Measurements from ENCODE around the gene BAX. TPM values are rescaled to one million over a fixed set of nuclear protein-coding genes. Genes with fewer than 3 reads are reported as not detected.

Gene BAX
- total RNA-seq, 2 experiments from 2014 or later = 310 to 324 TPM

- Mint-ChIP-seq H3K4me3 (peak overlapping the region; percentile 92), H3K4me1 (peaks cover 41% of the 10 kb centered on the region), H3K27me3 (no peaks in the 10 kb centered on the region), H3K36me3 (ENCODE audit: low read depth) (peaks cover 8% of the 10 kb centered on the region), H3K27ac (peak overlapping the region; percentile 97), H3K9me3 (no peaks in the 10 kb centered on the region)
- CTCF ChIA-PET = interaction anchor here (0.7 to 3.3 kb wide), 33 partner anchors 8 to 340 kb away, joined by 3 to 89 read pairs (median 4); partner anchors contain the start of genes BAX, CGB8, DHDH and PPP1R15A
- POLR2A ChIA-PET = interaction anchor here (0.7 to 1.1 kb wide), 2 partner anchors 27 to 122 kb away, joined by 3 to 4 read pairs; partner anchors contain the start of gene PPP1R15A
- DNase-seq = no peak
Measured at GRCh38 chr19:48994035-48994386, 39.3 kb downstream of the BAX start.

- CTCF ChIA-PET = interaction anchor here (0.6 to 1.9 kb wide), 8 partner anchors 8 to 100 kb away, joined by 3 to 8 read pairs (median 3); no protein-coding TSS in a partner anchor
- no peaks in the 10 kb centered on the region for H3K9me3 Mint-ChIP-seq
- peaks cover 8% of the 10 kb centered on the region for H3K36me3 Mint-ChIP-seq (ENCODE audit: low read depth)
- POLR2A ChIA-PET = no interaction called here
- DNase-seq = peak; percentile 74
- no peak overlapping the region for H3K27ac Mint-ChIP-seq
- H3K4me1 Mint-ChIP-seq = peaks cover 31% of the 10 kb centered on the region
- no peaks in the 10 kb centered on the region for H3K27me3 Mint-ChIP-seq
- no peak overlapping the region for H3K4me3 Mint-ChIP-seq
Measured at GRCh38 chr19:48997972-48998371, 43.3 kb downstream of the BAX start.

GRCh38 chr19:48999481-49000325 is 45.0 kb downstream of the BAX start:
- Mint-ChIP-seq H3K36me3 (ENCODE audit: low read depth) (peaks cover 12% of the 10 kb centered on the region), H3K27me3 (no peaks in the 10 kb centered on the region), H3K4me3 (no peak overlapping the region), H3K9me3 (no peaks in the 10 kb centered on the region), H3K4me1 (peaks cover 23% of the 10 kb centered on the region), H3K27ac (no peak overlapping the region)
- ChIA-PET CTCF (interaction anchor here (0.5 to 2.5 kb wide), 18 partner anchors 9 to 530 kb away, joined by 3 to 23 read pairs (median 4); partner anchors contain the start of genes LHB and LIN7B), POLR2A (no interaction called here)
- DNase-seq = peak; percentile 77

GRCh38 chr19:49004133-49004532 is 49.5 kb downstream of the BAX start:
- CTCF ChIA-PET = interaction anchor here (0.8 to 6.8 kb wide), 3 partner anchors 9 to 15 kb away, joined by 3 to 36 read pairs (median 4); partner anchors contain the start of genes GYS1 and RUVBL2
- H3K9me3 Mint-ChIP-seq = no peaks in the 10 kb centered on the region
- no peak overlapping the region for H3K27ac Mint-ChIP-seq
- POLR2A ChIA-PET = no interaction called here
- DNase-seq = no peak
- H3K36me3 Mint-ChIP-seq (ENCODE audit: low read depth) = peaks cover 18% of the 10 kb centered on the region
- H3K27me3 Mint-ChIP-seq = no peaks in the 10 kb centered on the region
- no peak overlapping the region for H3K4me3 Mint-ChIP-seq
- peaks cover 6% of the 10 kb centered on the region for H3K4me1 Mint-ChIP-seq

- Mint-ChIP-seq H3K4me1 (no peaks in the 10 kb centered on the region), H3K27ac (no peak overlapping the region), H3K36me3 (ENCODE audit: low read depth) (peaks cover 15% of the 10 kb centered on the region), H3K27me3 (no peaks in the 10 kb centered on the region), H3K9me3 (no peaks in the 10 kb centered on the region), H3K4me3 (no peak overlapping the region)
- POLR2A ChIA-PET = no interaction called here
- no peak for DNase-seq
- CTCF ChIA-PET = interaction anchor here (0.7 to 6.8 kb wide), 3 partner anchors 9 to 12 kb away, joined by 3 to 36 read pairs (median 6); partner anchors contain the start of genes GYS1 and RUVBL2
Measured at GRCh38 chr19:49004964-49005614, 50.4 kb downstream of the BAX start.

GRCh38 chr19:49006905-49007304 is 52.2 kb downstream of the BAX start:
- ChIA-PET CTCF (interaction anchor here (1.9 to 6.8 kb wide), 4 partner anchors 9 to 14 kb away, joined by 6 to 36 read pairs (median 11); partner anchors contain the start of genes GYS1, LHB and RUVBL2), POLR2A (no interaction called here)
- DNase-seq = no peak
- no peaks in the 10 kb centered on the region for H3K9me3 Mint-ChIP-seq
- no peak overlapping the region for H3K4me3 Mint-ChIP-seq
- H3K4me1 Mint-ChIP-seq = no peaks in the 10 kb centered on the region
- no peaks in the 10 kb centered on the region for H3K27me3 Mint-ChIP-seq
- H3K36me3 Mint-ChIP-seq (ENCODE audit: low read depth) = peaks cover 18% of the 10 kb centered on the region
- no peak overlapping the region for H3K27ac Mint-ChIP-seq

- POLR2A ChIA-PET = interaction anchor here (0.5 kb wide), 1 partner anchor 110 kb away, joined by 4 read pairs; the partner anchor contains the start of gene NUCB1
- CTCF ChIA-PET = interaction anchor here (2.1 to 6.8 kb wide), 2 partner anchors 12 to 17 kb away, joined by 7 to 36 read pairs; partner anchors contain the start of genes GYS1 and RUVBL2
- H3K27me3 Mint-ChIP-seq = no peaks in the 10 kb centered on the region
Measured at GRCh38 chr19:49009828-49010227, 55.2 kb downstream of the BAX start.

GRCh38 chr19:49010453-49010852 is 55.8 kb downstream of the BAX start:
- POLR2A ChIA-PET = no interaction called here
- no peak for DNase-seq

More at GRCh38 chr19:49009828-49010227, 55.2 kb downstream of the BAX start:
- no peaks in the 10 kb centered on the region for H3K4me1 Mint-ChIP-seq
- no peak overlapping the region for H3K4me3 Mint-ChIP-seq
- DNase-seq = no peak
- no peak overlapping the region for H3K27ac Mint-ChIP-seq
- peaks cover 14% of the 10 kb centered on the region for H3K36me3 Mint-ChIP-seq (ENCODE audit: low read depth)
- no peaks in the 10 kb centered on the region for H3K9me3 Mint-ChIP-seq

GRCh38 chr19:49011194-49011593 is 56.5 kb downstream of the BAX start:
- Mint-ChIP-seq H3K27me3 (no peaks in the 10 kb centered on the region), H3K9me3 (no peaks in the 10 kb centered on the region), H3K36me3 (ENCODE audit: low read depth) (peaks cover 13% of the 10 kb centered on the region), H3K4me1 (no peaks in the 10 kb centered on the region), H3K27ac (no peak overlapping the region), H3K4me3 (no peak overlapping the region)
- no peak for DNase-seq
- ChIA-PET CTCF (interaction anchor here (0.8 to 2.1 kb wide), 2 partner anchors 11 to 18 kb away, joined by 3 to 7 read pairs; partner anchors contain the start of gene RUVBL2), POLR2A (no interaction called here)

More at GRCh38 chr19:49010453-49010852, 55.8 kb downstream of the BAX start:
- Mint-ChIP-seq H3K36me3 (ENCODE audit: low read depth) (peaks cover 9% of the 10 kb centered on the region), H3K4me1 (no peaks in the 10 kb centered on the region), H3K4me3 (no peak overlapping the region), H3K27ac (no peak overlapping the region), H3K9me3 (no peaks in the 10 kb centered on the region), H3K27me3 (no peaks in the 10 kb centered on the region)
- CTCF ChIA-PET = interaction anchor here (0.8 to 2.1 kb wide), 2 partner anchors 12 to 17 kb away, joined by 3 to 7 read pairs; partner anchors contain the start of gene RUVBL2

Small RNA genes within 50 kb of the gene (microRNA-seq; reads per million reads assigned to microRNA genes)
- 0.63 reads per million for gene MIR6798 (ENCODE audit: borderline microRNAs expressed, borderline replicate concordance)

Other genes with a start within 250 kb of the BAX start
- 1 to 10 TPM; 1.1 to 1.5 TPM for gene MAMSTR, start 235.2 kb upstream of the BAX start, total RNA-seq
- under 1 TPM; 0.31 to 0.50 TPM for gene RASIP1, start 214.3 kb upstream of the BAX start, total RNA-seq
- gene IZUMO1, start 208.0 kb upstream of the BAX start, total RNA-seq = under 1 TPM in 1 of 2 experiments, not detected in 1; 0.10 TPM
- under 1 TPM; 0.10 to 0.23 TPM for gene FUT1, start 202.2 kb upstream of the BAX start, total RNA-seq
- not detected for gene FGF21, start 199.4 kb upstream of the BAX start, total RNA-seq
- gene BCAT2, start 143.8 kb upstream of the BAX start, total RNA-seq = 10 to 100 TPM; 42.3 to 43.3 TPM
- under 1 TPM; 0.27 to 0.77 TPM for gene HSD17B14, start 118.4 kb upstream of the BAX start, total RNA-seq
- gene PLEKHA4, start 86.3 kb upstream of the BAX start, total RNA-seq = 1 to 10 TPM; 3.8 to 4.6 TPM
- 10 to 100 TPM; 49.6 to 53.3 TPM for gene PPP1R15A, start 82.5 kb upstream of the BAX start, total RNA-seq
- gene TULP2, start 56.1 kb upstream of the BAX start, total RNA-seq = not detected
- 100 to 1,000 TPM; 231 to 251 TPM for gene NUCB1, start 54.6 kb upstream of the BAX start, total RNA-seq
- gene DHDH, start 21.2 kb upstream of the BAX start, total RNA-seq = 1 to 10 TPM; 3.1 to 3.2 TPM
- gene FTL, start 10.4 kb downstream of the BAX start, total RNA-seq = 100 to 1,000 TPM; 683 to 880 TPM
- 10 to 100 TPM; 55.8 to 60.8 TPM for gene GYS1, start 38.4 kb downstream of the BAX start, total RNA-seq
- gene RUVBL2, start 39.0 kb downstream of the BAX start, total RNA-seq = 10 to 100 TPM; 82.2 to 89.4 TPM
- not detected for gene LHB, start 62.2 kb downstream of the BAX start, total RNA-seq
- gene CGB3, start 69.5 kb downstream of the BAX start, total RNA-seq = not detected
- gene CGB2, start 77.0 kb downstream of the BAX start, total RNA-seq = under 1 TPM in 1 of 2 experiments, not detected in 1; 0.47 TPM
- not detected for gene CGB1, start 82.0 kb downstream of the BAX start, total RNA-seq
- not detected for gene CGB5, start 89.0 kb downstream of the BAX start, total RNA-seq
- not detected for gene CGB8, start 94.2 kb downstream of the BAX start, total RNA-seq
- gene CGB7, start 102.9 kb downstream of the BAX start, total RNA-seq = not detected
- gene NTF4, start 109.9 kb downstream of the BAX start, total RNA-seq = not detected
- gene KCNA7, start 117.8 kb downstream of the BAX start, total RNA-seq = not detected
- 100 to 1,000 TPM; 234 to 249 TPM for gene SNRNP70, start 130.6 kb downstream of the BAX start, total RNA-seq
- 1 to 10 TPM; 5.6 TPM for gene LIN7B, start 159.5 kb downstream of the BAX start, total RNA-seq
- 1 to 10 TPM; 1.0 to 1.3 TPM for gene C19orf73, start 164.3 kb downstream of the BAX start, total RNA-seq
- 1 to 10 TPM; 1.6 TPM for gene PPFIA3, start 164.7 kb downstream of the BAX start, total RNA-seq
- not detected for gene HRC, start 200.5 kb downstream of the BAX start, total RNA-seq
- gene TRPM4, start 202.9 kb downstream of the BAX start, total RNA-seq = under 1 TPM; 0.25 to 0.33 TPM

Measured in activated CD4-positive, alpha-beta T cell treated with anti-CD3 and anti-CD28 coated beads, Interleukin-2, amount 10 ng/mL, durations not matched to agents 7 days and 5 days (primary cell).